ENCODE results near the gene UVRAG.

Gene UVRAG

DNA sequence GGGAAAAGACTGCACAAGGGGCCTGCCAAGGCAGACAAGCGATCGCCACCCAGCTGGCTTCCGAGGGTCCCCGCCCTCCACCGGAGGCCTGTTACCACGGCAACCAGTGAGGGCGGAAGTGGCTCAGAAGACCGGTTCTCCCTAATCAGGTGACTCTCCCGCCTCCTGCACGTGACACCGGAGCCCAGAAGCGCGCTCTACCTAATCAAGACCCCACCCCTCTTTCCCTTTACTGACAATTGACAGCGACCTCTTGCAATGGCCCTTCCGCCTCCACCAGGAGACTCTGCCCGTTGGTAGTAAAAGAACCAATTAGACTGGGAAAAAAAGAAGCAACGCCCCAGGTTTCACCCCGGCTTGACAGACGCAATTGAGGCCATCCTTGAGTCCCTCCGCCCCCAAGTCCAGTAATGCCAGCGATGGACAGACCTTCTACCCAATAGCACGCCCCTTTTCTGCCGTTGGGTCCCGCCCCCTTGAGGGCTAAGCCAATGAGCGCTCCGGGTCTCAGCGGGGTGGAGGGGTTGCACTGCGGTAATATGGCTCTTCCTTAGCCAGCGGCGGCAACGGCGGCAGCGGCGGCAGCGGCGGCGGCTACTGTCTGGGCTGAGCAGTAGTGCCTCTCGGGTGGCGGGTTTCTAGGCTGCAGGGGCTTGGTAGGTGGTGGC is at the start of gene UVRAG:
TSS of gene UVRAG (plus strand) at position 534 of the 668 bp plus-strand sequence. CDS start 198 bp downstream, outside the sequence.
- DNase-seq = peak; percentile 92

DNA sequence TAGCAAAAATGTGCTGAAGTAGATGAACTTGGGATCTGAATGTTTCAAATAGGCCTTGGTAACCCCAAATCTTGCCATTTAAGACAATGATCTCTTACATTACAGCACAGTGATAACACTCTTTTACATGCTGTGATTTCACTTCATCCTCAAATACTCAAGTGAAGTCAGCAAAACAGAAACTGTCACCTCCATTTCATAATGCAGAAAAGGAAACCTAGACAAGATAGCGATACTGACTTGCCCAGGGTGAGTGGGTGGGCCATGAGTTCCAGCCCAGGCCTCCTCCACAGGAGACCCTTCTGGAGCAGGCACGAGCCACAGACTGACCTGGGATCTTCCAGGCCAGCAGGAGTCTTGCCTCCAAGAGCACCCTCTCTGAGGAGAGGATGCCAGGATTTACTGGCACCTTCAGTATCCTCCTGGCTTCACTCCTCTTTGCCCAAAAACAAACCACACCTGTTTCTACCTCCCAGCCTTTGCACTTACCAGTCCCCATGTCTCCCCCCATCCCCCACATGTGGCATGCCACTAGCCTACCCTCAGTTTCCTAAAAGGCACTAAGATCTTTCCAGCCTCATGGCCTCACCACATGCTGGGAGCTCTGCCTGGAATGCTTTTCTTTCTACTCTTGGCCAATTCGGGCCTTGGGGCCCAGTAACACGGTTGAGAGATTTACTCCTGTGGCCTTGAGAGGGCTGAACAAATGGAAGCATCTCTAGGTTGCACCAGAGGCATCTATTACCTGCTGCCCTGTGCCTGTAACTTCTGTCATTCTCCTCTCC is 48.4 kb upstream of the UVRAG start:
- no peak for DNase-seq

DNA sequence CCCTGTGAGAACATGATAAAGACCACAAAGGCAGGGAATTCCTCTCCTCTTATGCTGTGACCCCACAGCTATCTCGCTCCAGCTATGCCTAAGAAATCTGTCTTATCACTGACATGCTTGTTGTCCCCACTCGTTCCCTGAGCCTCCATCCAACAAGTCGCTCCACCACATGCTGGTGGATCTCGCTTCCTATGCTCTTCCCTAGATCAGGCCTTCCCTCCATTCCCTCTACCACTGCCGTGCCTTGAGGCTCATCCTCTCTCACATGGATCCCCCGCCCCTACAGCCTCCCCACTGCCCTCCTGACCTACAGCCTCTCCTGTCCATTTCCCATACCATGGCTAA is 47.8 kb upstream of the UVRAG start:
- DNase-seq = no peak

DNA sequence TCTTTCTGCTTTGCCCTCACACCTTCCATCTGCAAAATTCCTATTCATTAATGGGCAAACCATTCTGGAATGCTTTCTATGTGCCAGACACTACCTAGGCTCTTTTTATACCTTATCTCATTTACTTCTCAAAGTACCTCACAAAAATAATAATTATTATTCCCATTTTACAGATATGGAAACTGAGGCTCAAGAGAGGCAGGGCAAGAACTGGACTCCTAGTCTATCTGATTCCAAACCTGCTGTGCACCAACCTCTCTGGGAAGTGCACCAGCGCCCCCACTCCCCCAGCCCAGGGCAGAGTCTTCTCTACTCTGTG is 47.3 kb upstream of the UVRAG start:
- DNase-seq = no peak

DNA sequence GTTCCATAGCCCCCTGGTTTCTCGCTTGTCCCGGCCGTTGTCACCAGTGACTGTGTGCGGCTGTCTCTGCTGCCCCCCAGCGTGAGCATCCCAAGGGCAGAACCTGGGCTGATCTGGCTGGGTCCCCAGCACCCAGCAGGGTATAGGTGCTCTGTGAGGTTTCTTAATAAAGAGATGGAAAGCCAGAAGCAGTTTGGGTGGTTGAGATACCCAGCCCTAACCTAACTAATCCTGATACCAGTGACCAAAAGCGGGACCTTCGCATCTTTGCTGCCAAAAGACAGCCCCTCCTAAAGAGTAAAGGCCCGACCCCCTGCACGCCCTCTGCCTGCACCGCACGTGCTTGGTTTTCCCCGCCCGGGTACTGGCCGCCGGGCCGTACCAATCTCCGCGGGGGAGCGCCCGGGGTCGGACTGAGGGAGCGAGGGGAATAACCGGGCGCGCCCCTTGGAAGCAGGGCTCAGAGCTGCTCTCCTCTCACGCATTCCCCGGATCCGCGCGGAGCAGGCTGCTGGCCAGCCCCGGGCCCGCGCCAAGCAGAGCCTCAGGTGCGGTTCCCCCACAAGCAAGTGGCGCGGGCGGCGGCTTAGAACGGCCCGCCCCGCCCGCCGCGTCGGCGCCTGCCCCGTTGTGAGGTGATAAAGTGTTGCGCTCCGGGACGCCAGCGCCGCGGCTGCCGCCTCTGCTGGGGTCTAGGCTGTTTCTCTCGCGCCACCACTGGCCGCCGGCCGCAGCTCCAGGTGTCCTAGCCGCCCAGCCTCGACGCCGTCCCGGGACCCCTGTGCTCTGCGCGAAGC is 46.7 kb upstream of the UVRAG start, which contains the start of gene DGAT2:
TSS of gene DGAT2 (plus strand) at position 667 of the 797 bp plus-strand sequence. CDS start 214 bp downstream, outside the sequence.
- peak; percentile 4 for DNase-seq

DNA sequence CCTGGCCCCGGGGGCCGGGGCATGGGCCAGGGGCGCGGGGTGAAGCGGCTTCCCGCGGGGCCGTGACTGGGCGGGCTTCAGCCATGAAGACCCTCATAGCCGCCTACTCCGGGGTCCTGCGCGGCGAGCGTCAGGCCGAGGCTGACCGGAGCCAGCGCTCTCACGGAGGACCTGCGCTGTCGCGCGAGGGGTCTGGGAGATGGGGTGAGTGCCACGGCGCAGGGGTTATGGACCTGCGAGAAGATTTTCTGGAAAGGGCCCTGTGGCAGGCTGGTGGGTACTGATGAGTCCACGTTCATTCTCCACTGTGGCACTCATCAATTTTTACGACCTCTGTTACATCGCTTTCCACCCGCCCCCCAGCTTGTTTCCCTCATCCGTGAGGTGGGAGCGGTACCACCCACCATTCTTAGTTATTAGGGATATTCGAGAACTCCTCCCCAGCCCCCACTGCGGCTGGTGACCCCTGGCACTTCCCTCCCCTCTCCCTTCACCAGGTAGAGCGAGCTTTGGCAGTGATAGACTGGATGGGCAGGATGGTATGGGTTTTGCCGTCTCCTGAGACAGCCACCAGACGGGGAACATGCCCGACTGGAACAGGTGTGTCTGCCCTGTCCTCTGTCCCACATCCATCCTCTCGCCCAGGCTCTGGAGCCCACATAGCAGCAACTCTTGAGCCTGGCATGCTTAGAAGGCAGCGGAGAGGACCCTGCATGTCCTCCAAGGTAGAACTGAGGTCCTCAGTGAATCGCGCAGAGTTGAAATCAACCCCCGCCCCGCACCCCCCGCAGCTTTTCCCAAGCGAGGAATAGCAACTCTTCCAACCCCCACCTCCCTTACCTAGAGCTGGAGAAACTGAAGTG is 45.9 kb upstream of the UVRAG start:
- DNase-seq = no peak

DNA sequence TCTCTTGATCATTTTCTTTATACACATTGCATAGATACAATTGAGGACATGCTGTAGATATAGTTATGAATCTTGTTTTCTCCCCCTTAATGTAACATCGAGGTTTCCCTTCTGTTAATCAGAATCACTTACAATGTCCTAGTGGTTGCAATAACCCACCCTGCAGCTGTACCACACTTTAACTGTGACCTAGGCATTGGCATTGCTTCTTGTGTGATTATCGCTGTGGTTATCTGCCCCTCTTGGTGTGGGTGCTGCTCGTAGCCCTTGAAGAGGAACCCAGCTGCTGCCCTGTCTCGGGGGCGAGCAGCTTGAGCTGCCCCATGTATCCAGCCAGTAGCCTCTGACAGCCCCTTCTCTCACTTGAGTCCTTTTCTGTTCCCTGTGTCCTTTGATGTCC is 44.9 kb upstream of the UVRAG start:
- no peak for DNase-seq

DNA sequence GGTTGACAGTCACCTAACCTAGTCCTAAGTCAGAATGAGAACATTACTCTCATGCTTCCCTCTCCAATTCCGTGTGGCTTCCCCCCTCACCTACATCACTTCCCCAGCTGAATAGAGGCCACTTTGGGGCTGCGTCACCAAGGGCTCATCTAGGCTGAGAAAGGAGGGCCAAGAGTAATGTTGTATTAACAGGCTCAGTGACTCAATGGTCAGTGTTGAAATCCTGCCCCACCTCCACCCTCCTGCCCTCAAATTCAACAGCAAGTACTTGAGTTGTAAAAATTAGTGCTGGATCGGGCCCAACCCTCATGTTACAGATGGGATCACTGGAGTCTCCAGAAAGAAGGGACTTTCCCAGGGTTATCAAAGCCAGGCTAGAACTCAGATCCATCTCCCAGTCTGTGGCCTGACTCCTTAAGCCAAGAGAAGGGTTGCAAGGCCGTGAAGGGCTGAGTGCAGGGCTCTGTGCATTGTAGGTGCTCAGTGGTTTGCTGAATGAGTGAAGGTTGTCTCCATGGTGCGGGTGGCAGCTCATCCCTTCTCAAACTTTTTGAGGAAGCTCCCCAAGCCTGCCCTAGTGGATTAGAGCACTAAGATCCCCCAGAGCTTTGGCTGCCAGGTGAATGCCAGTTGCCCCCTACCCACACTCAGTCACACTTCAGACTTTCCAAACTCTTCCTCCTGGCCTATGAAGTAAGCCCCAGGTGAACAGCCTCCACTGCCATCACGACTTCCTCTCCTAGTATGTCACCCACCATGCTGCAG is 43.2 kb upstream of the UVRAG start:
- no peak for DNase-seq

DNA sequence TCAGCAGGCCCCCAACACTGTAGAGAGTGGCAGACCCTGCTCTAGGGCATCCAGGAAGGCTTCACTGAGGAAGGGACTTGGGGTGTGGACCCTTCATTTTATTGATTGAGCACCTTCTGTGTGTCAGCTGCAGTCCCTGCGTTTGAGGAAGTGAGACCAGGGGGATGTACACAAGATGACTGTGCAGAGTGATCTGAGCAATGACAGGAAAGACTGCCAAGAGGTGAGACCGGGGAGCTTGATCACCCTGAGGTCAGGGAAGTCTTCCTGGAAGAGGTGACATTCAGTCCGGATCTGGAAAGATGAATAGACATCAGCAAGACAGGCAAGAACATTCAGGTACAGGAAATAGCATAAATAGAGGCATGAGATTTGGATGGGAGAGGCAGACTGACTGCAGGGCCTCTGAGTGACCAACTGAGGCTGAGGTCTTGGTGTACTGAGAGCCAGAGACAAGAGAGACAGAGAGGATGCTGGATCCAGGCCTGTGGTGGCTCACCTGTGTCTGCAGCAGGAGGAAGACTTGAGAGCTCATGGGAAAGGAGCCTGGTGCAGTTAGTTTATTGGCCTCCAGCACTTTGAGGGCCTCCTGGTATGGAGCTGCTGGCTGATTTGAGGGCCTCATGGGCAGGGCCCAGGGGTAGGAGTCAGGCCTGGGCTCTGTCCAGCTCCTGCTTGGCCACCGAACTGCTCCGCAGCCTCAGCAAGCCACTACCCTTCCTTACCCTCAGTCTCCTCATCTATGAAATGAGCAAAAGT is 41.2 kb upstream of the UVRAG start:
- no peak for DNase-seq

DNA sequence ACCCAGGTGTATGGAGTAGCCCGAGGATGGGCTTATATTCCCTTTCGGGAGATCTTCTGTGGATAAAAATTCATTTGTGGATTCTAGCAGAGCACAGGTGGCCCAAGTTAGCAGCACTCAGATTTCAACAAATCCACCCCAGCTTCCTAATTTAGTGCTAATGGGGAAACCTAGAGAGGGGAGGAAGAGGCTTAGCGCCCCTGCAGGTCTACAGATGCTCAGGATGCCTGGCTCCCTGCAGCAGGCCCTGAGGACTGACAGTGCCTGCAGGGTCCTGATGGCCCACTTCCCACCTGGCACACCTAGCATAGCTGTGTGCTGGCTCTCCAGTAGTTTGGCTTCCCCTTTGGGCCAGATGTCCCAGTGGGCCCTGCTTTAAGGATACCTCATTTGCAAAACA is 40.0 kb upstream of the UVRAG start:
- no peak for DNase-seq

DNA sequence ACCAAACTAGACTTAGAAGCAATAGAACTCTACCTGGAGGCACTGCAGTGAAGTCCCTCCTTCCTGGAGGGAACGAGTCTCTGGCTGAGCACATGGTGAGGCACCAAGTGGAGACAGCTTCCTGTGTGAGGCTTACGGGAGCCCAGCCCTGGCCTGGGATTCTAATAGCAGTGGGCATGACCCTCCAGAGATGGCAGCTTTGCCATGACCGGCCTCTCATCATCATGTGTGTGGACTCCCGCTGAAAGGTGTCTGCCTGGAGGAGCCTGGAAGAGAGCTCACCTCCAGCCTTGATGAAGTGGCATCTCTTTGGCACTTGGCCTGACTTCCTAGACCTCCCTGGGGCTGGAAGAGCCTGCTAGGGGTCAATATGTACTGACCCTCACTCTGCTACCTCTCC is 38.5 kb upstream of the UVRAG start:
- no peak for DNase-seq

DNA sequence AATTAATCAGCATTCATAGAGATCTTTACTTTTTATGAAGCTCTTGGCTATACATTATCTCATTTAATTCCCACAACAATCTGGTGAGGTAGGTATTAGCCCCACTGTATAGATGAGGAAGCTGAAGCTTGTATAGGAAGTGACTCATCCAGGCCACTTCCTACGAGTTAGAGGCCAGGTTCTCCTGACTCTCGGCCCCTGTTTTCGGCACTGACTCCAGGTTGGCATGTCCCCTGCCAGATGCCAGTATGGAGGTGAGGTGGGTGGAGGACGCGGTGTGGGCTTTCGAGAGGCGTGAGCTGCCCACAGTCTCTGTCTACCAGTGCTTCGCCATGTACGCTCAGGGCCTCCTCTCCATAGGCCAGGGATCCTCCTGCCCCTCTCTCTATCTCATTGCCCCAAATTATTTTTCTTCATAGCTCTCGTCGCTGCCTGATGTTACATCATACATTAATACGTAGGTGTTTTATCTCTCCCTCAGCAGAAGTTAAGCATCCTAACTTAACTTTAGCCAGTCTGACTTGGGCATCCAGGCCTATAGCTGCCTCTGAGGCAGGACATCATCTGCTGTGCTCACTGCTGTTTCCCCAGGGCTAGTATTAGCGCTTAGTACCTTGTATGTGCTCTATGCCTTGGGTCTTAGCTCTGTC is 37.4 kb upstream of the UVRAG start:
- DNase-seq = no peak

DNA sequence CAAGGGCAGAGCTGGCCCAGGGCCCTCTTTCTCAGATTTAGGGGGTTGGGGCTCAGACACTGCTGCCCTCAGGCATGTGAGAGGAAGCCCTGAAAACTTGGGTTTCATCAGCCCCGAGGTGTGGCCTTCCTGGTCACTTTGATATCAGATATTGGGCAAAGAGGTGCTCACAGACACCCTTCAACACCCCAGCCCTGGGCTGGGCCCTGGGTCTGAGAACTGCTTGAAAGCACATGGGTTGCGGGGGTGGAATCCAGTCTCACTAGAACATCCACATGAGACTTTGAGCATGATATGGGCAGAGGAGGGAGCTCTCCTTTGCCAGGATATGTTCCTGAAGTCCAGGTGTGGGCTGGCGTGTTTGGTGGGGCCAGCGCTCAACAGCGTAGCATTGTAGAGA is 36.0 kb upstream of the UVRAG start:
- no peak for DNase-seq

DNA sequence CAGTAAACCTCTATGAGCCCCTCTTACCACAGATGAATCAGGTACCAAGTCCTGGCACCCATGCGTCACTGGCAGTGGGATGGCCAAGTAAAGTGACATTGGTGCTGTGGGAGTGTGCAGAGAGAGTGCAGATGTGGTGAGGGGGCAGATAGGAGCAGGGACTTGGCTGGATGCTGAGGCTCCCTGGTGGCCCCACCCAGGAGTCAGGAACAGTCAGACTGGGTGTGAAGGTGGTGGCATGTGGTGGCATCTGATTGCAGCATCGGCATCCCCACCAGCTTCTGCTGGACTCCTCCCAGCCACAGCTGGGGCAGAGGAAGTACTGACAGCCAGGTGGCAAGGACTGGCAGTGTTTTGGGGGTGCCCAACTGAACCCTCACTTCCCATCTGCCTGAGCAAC is 35.0 kb upstream of the UVRAG start:
- DNase-seq = no peak

DNA sequence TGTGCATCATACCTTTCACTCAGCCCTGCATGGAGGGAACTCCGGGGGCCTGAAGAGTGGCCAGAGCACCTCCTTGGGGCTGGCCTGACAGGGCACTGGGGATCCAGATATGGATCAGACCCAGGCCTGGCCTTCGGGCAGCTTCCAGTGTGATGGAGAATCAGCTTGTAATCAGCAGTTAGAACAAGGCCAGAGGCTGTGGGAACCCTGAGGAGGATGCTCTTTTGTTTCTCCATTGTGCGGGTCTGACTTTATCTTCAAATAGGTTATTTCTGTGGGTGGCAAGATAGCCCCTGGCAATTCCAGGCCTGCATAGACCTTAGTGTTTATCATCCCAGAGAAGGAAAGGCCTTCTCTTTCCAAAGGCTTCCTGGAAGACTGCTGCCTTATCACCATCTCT is 34.1 kb upstream of the UVRAG start:
- DNase-seq = no peak

DNA sequence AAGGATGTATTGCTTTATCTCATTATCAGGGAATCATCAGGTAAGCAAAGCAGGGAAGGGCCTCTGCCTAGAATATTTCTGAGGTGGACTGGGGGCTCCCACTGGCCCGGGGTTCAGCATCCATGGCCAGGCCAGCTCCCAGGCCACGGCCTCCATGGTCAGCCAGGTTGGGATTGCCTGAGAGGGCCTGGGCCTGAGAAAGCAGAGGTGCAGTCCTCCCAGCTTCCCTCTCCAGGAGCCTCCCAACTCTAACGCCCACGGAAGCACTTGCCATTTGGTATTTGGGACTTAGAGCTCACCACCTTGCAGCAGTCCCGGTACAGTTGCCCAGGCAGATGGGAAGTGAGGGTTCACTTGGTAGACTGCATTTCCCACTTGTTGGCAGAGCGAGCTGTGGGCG is 33.7 kb upstream of the UVRAG start:
- DNase-seq = no peak

DNA sequence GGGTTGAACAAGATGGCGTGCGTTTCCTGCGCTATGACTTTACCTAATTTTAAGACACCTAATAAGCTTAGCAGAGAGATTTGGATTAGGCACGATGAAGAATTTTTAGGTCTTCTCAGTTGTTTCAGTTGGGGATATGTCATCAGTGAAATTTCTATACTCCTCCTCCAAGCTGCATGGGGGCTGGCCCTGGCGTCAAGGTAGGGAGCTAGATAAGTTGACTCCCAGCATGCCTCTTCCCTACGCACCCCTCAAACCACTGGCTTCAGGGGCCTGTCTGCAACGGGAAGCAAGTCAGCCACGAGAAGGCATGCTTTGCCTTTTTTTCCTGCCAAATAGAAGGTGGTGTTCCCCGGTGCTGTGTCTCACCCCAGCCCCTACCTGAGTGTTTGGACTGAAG is 33.2 kb upstream of the UVRAG start:
- DNase-seq = no peak

DNA sequence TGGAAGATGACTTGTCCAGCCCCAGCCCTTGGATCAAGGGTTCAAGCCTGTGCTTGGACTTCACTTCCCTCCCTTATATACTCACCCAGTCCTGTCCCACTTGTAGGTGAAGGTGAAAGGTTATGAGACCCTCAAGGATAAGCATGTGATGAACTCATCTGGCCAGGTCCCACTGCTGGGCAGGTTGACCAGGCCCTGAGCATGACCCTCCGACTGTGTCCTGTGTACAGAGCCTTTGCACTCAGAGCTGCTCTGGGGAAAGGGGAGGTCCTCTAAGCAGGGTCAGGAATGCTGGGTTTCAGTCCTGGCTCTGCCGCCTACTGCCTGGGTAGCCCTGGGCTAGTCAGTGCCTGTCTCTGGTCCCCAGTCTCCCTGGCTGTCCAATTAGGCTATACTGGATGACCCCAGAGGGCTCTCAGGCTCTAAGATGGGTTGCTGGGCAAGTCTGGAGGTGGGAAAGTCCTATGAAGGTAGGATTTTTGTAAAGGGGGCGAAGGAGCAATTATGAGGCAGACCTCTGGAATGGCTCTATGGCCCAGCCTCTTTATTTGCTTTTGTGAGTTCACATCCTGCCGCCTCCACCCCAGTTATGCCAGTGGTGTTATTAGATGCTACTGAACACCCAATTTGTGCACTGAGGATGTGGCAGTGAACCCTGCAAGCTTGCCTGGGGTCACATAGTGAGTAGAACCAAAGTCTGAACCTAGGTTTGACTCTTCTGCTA is 32.3 kb upstream of the UVRAG start:
- DNase-seq = no peak

DNA sequence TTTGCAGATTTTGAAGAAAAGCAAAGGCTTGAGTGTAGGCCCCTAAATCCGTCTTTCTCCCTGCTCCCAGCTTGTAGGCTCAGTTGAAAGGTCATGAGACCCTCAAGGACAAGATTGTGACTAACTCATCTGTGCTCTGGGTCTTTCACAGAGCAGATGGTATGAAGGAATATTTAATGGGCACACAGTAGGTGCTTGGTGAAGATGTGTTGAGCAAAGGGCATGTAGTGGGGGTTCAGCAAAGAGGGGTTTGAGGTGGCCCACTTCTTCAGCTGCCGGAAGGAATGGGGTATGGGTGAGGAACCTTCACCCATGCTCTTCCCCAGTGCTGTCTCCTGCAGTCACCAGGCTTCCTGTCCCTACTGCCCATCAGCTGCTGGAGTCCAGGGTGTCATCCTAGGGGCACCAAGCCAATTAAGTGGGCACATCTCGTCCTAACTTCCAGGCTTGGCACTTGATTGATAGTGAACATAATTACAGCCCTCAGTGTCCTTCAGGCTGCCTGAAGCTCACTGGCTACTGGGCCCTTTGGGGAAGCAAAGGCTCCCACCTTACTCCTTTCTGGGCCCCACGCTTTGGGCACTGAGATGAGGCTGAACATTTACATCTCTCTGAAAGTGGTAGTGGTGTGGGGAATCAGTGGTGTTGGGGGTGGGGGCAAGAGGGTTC is 31.5 kb upstream of the UVRAG start:
- DNase-seq = no peak

DNA sequence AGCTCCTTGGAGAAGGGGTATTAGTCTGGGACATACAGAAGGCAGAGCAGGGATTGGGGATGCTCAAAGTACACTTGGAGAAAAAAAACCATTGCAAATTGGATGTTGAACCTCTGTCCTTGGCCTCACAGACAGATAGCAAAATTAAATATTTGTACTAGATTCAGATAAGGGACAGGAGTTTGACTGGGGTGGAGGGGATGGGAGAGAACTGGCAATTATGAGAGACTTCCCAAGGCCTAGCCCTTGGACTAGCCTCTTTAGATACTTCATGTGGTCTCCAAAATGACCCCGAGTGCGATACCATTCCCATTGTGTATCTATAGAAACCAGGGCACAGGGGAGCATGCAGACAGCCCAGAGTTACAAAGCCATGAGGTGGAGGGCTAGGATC is 30.9 kb upstream of the UVRAG start:
- no peak for DNase-seq
